ENCODE results near the gene CBY2. TPM values are rescaled to one million over a fixed set of nuclear protein-coding genes. Genes with fewer than 3 reads are reported as not detected.

CBY2 gene
- total RNA-seq, 1 experiment from 2014 or later = not detected

DNA sequence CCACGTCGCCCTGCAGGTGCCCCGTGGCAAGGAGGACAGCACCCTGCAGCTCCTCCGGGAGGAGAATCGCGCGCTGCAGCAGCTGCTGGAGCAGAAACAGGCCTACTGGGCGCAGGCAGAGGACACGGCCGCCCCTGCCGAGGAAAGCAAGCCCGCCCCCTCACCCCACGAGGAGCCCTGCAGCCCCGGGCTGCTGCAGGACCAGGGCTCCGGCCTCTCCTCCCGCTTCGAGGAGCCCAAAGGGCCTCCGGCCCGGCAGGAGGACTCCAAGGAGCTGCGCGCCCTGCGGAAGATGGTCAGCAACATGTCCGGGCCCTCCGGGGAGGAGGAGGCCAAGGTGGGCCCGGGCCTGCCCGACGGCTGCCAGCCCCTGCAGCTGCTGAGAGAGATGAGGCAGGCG lies 11.6 kb downstream of the CBY2 start:
- Histone ChIP-seq H3K9ac (ENCODE audit: low read length) (no peak overlapping the region), H3K36me3 (ENCODE audit: control insufficient read depth in 1 of 2, insufficient read depth in 2 of 2, low read length in 2 of 2) (no peaks in the 10 kb centered on the region), H3K9me3 (ENCODE audit: control insufficient read depth in 1 of 2, insufficient read depth in 1 of 2, low read depth in 1 of 2, low read length in 2 of 2) (no peaks in the 10 kb centered on the region), H3K4me2 (ENCODE audit: low read length) (no peak overlapping the region), H3K27me3 (ENCODE audit: insufficient read depth, low read length) (peaks cover 31% of the 10 kb centered on the region), H3K27ac (ENCODE audit: low read depth, low read length) (no peak overlapping the region), H3K79me2 (ENCODE audit: insufficient read depth, low read length) (no peaks in the 10 kb centered on the region), H2AFZ (ENCODE audit: low read depth, low read length, poor library complexity, severe bottlenecking) (no peak overlapping the region), H3K4me1 (ENCODE audit: control insufficient read depth in 1 of 2, insufficient read depth in 2 of 2, low read length in 2 of 2) (no peaks in the 10 kb centered on the region), H4K20me1 (ENCODE audit: insufficient read depth) (no peaks in the 10 kb centered on the region), H3K9me2 (ENCODE audit: insufficient read depth) (no peaks in the 10 kb centered on the region), H3K4me3 (replicated peaks in 1 of 2; ENCODE audit: low read depth in 1 of 2, low read length in 2 of 2) (no peak overlapping the region)
- ChIA-PET POLR2A (no interaction called here), RAD21 (ENCODE audit: low non-redundant PET in 1 of 2, low total read pairs in 2 of 2, uncharacterized antibody in 2 of 2, unreplicated experiment in 2 of 2) (no interaction called here), CTCF (no interaction called here)
- intact Hi-C loops (cut with micrococcal nuclease) = no loop called here
- TF ChIP-seq, protein P1, sequence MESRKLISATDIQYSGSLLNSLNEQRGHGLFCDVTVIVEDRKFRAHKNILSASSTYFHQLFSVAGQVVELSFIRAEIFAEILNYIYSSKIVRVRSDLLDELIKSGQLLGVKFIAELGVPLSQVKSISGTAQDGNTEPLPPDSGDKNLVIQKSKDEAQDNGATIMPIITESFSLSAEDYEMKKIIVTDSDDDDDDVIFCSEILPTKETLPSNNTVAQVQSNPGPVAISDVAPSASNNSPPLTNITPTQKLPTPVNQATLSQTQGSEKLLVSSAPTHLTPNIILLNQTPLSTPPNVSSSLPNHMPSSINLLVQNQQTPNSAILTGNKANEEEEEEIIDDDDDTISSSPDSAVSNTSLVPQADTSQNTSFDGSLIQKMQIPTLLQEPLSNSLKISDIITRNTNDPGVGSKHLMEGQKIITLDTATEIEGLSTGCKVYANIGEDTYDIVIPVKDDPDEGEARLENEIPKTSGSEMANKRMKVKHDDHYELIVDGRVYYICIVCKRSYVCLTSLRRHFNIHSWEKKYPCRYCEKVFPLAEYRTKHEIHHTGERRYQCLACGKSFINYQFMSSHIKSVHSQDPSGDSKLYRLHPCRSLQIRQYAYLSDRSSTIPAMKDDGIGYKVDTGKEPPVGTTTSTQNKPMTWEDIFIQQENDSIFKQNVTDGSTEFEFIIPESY (IDR thresholded peaks at IDR 0.05; ENCODE audit: extremely low read depth, insufficient replicate concordance, low read length) = no peak
- TF ChIP-seq, protein P2, sequence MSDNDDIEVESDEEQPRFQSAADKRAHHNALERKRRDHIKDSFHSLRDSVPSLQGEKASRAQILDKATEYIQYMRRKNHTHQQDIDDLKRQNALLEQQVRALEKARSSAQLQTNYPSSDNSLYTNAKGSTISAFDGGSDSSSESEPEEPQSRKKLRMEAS (IDR thresholded peaks at IDR 0.05) = no peak
- no peak for TF ChIP-seq ELF1 (IDR thresholded peaks at IDR 0.05; ENCODE audit: borderline replicate concordance, low read depth)
- TF ChIP-seq EZH2phosphoT487 (IDR thresholded peaks at IDR 0.05; ENCODE audit: borderline replicate concordance) = no peak
- TF ChIP-seq SRF (IDR thresholded peaks at IDR 0.05; ENCODE audit: low read depth) = no peak
- no peak for TF ChIP-seq EZH2 (IDR thresholded peaks at IDR 0.05)
- TF ChIP-seq FOSL1 (IDR thresholded peaks at IDR 0.05; ENCODE audit: low read depth) = no peak
- TF ChIP-seq CBX3 (IDR thresholded peaks at IDR 0.05; ENCODE audit: low read depth) = no peak
- TF ChIP-seq JUND (IDR thresholded peaks at IDR 0.05) = no peak
- TF ChIP-seq CEBPB (IDR thresholded peaks at IDR 0.05; ENCODE audit: low read depth) = no peak
- no peak for TF ChIP-seq EGR1 (IDR thresholded peaks at IDR 0.05; ENCODE audit: low read depth)
- TF ChIP-seq POLR2AphosphoS5 (IDR thresholded peaks at IDR 0.05; ENCODE audit: low read depth, low read length) = no peak
- BruUV-seq (replicated peaks) = no TSS peak
- DNase-seq (ENCODE audit: low read depth, low spot score) (no peak), ATAC-seq (no peak)

All from HCT116 (cell line).